Activated CD8-positive, alpha-beta memory T cell treated with anti-CD3 and anti-CD28 coated beads for 4 hours (primary cell): Measurements from ENCODE around the gene SLU7.

Source experiments
- DNase-seq, 2 donors: peaks; one replicate each; pipeline ENCODE4 v3.0.0-alpha.2; 2020; ENCODE audit warnings: low read depth in 2 of 2

SLU7 gene

DNA sequence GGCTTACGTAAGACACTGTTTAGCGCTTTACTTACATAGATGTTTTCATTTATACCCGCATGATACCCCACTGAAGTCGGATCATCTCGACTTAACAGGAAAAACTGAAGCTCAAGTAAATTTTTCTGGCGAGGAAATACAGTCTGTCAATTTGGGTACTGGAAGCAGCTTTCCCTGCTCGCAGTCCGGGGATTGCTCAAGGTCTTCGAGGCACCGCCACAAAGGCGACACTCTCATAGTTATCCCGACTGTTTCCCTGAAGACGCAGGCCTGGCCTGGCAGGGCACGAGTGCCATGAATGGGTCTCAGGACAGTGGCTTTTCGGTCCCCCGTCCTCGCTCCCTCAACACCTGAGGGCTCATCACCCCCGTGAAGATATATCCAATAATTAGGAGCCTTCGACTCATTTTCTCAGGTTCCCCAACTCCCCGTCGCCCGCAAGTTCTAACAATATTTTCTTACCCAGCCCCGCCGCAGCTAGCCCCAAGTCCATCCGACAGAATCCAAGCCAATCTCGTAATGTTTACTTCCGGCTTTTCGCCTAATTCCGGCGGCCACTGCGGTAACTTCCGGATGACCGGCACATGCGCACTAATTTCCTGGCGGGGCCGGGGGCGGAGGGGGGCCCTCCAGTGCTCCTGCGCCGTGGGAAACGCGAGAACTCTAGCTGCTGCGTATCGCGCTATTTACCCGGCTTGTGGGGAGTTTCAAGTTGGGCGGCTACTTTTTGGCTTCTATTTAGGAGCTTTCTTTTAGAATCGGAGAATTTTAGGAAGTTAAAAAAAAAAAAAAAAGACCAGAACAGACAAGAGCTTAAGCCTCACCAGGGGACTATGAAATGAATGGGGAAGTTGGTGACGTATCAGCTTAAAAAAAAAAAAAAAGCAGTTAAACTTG is at the start of gene SLU7:
Gene SLU7, minus strand, starts transcription at position 521 of the 897 bp plus-strand sequence. CDS start 3,787 bp downstream, outside the sequence.
- DNase-seq, result peak; percentile 88

DNA sequence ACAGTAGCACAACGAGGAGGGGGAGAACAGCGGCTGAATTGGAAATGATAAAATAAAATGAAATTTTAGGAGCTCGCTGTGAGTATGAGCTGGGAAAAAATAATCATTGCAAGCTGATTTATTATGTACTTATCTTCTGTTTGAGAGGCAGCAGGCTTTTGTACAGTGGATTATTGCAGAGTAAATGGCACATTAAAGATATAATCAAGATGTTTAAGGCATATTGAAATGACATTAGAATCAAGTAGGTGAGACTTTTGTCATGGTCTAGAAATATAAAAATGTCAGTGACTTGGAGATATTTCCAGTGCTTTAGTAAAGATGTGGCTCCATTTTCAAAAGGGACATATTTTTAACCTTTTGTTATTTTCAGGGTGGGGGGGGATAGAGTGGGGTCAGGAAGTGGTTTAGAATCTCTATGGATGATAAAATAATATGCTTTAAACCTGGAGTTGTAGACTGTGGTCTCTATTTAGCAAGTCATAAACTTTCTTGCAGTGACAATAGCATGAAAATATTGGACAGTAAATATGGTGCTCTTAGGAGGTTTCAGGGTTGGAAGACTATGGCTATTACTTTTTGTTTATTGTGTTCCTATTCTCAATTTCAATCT is 49.6 kb upstream of the SLU7 start:
- DNase-seq, result no peak

DNA sequence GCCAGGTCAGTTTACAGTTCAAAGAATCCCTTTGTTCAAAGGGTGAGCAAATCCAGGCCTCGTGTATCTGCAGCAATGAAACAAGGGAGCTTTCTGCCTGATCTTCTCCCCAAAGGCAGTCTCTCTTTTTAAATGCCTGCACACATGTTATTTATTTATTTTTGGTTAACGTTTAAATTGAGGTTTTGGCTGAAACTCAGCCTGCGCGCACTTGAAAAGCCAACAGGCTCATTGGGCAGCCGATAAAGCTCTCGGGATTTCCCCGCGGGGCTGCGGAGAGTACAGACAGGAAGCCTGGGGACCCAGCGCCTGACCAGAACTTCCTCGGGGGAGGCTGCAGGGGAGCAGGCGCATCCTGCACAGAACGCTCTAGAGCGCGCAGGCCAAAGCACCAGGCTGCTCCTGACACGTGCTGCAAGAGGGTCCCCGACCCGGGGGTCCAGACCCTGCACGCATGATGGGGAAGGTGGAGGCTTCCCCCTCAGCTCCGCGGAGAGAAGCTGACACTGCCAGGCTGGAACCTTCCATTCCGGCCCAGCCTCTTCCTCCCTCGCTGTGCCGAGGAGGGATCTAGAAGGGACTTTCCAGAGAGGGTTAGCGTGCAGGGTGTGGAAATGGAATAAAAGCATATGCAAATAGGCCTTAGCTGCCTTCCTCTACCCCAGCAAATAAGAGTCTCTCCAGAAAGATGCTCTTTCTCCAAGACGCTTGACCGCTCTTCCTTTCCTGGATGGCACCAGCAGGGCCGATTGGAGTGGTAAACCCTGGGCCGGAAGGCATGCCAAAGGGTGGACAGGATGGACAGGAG is 48.9 kb upstream of the SLU7 start:
- peak; percentile 56 to 66 for DNase-seq

DNA sequence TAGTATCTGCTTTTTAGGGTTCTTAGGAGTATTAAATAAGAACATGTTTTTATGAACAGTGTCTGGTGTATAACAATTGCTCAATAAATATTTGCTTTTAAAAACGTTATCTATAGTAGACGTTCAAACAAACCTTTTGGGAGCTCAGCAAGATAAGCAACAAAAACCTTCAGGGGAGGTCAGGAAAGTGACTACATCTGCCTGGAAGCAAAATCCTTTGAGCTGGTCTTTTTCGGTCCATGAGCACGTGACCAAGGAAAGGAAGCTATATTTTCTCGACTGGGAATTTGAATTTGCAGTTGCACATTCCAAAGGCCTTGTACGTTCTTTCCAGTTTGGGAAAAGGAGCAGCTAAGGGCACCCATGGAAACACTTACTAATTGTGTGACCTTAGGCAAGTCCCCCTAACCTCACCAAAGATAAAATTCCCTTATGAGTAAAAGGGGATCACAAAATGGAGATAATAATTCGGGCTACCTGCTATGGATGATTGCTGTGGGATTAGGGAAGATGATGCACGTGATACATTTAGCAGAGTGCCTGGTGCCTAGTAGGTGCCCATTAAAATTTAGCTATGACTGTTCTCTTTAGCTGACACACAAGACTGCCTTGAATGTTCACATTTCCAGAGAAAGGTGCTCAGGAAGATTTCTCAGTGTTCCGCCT is 48.1 kb upstream of the SLU7 start:
- DNase-seq, result no peak

DNA sequence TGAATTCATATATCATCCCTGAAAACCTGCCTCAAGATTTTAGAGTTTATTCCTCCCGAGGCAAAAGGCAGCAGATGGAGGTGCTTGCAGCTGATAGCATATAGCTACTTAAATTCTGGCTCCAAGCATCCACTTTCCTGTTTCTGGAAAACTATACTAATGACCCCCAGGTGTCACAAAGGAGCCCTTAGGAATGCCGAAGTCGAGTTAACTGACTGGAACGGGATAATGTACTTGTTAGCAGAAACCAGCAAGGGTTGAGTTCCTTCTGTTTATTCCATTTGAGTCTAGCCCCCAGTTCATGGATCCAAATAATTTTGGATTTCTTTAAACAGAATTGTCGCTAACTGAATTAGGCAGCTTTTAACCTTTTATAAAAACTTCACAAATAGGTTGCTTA is 47.2 kb upstream of the SLU7 start:
- DNase-seq, result no peak

DNA sequence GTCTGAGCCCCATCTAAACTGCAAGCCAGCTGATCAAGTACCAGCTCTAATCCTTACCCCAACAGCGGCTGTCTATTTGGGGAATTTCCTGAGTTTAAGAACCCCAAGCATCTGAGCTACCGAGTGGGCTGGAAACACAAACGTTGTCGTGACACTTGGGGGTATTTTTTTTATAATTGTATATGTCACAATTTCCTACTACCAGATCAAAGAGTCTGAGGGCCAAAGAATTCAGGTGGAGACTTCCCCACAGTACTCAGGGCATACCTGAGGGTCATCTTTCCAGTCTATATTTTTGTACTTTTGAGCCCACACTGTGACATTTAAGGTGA is 45.6 kb upstream of the SLU7 start:
- DNase-seq, result no peak

DNA sequence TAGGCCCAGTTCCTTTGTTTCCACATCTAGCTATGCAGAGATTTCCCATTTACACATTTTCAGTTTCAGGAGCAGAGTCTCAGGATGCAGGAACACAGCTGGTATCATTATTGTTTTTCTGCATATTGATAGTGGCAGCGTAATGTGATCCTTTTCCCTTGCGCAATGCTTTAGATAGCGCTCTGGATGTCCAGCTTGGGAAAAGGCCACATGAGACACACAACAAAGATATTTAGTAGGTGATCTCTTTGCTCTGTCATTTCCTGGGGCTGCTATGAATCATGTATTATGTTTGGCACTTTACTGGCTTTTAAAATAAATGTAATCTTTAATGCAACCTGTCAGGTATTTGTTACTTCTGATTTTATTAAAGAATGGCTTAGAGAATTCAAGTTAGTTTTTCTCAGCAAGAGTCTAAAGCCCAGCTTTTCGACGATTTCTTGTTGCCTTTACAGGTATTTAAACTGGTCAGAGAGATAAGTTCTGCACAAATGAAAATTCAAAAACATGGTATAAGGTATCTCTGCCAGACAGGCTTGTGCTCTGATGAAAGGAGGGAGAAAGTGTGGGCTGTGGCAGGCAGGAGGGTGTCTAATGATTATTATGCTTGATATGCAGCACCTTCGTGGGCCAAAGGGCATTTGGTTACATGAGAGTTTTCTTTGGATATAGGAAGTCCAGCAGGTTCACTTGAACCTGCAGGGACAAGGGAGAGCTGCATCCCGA is 45.0 kb upstream of the SLU7 start:
- DNase-seq, result no peak

DNA sequence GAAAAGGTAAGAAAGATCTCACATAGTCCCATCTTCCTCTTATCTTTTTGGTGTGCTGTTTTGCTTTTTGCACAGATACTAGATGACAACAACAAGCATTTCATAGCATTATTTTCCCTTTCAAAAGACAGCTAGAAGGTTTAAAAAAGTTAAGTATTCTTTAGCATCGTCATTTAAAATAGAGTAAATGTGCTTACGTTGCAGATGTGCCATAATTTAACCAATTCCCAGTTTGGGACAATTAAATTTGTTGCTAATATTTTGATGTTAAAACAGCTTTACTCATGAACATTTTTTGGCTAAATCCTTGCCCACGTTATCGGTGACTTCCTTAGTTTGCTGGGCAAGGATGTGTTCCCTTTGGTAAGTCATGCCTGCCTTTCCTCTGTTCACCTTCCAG is 44.3 kb upstream of the SLU7 start:
- DNase-seq, result no peak

DNA sequence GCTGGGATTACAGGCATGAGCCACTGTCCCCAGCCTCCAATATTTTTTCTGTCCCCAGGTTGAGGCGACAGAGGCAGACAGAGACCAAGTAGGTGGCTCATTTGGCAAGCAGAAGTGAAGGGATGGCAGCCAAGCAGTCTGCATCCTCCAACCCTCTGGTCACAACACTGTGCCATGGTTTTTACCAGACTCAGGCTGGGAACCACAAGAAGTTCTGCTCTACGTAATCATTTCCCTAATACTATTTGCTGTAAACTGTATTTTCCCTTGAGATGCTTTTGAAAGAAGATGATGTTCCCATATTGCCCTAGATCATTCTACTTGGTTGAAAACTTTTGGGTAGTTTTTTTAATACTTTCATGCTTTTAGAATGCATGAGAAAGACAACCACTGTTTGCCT is 43.3 kb upstream of the SLU7 start:
- no peak for DNase-seq

DNA sequence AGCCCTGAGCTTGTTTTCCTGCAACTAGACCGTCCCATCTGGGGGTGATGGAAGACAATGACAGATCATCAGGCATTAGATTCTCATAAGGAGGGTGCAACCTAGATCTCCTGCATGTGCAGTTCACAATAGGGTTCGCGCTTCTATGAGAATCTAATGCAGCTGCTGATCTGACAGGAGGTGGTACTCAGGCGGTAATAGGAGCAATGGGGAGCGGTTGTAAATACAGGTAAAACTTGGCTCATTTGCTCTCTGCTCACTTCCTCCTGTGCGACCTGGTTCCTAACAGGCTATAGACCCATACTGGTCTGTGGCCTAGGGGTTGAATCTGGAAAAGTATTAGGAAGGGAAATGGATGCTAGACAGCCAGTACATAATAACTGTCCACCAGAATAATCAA is 42.5 kb upstream of the SLU7 start:
- no peak for DNase-seq

DNA sequence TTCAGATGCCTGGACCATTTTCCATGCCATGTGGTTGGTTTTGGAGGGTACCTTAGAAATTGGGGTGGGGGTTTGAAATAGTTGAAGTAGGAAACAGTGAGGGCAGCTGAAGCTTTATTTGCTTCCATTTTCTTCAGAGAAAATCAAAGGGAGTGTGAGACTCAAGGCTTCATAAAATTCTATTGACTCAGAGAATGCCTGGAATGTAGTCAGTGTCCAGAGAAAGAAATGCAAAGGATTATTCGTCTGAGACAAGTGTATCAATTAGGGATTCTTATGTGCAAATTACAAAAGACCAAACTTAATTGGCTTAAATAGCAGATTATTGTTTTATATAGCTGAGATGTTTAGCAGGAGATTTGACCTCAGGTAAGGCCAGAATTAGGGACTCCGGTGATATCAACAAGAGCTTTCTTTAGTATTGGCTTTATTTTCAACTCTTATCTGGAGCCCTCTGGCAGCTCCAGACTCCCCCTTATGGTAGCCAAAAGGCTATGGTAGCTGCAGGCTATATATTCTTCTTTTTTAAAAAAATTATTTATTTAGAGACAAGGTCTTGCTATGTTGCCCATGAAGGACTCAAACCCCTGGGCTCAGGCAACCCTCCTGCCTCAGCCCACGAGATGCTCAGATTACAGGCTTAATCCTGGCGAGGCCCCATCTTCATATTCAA is 41.6 kb upstream of the SLU7 start:
- no peak for DNase-seq

DNA sequence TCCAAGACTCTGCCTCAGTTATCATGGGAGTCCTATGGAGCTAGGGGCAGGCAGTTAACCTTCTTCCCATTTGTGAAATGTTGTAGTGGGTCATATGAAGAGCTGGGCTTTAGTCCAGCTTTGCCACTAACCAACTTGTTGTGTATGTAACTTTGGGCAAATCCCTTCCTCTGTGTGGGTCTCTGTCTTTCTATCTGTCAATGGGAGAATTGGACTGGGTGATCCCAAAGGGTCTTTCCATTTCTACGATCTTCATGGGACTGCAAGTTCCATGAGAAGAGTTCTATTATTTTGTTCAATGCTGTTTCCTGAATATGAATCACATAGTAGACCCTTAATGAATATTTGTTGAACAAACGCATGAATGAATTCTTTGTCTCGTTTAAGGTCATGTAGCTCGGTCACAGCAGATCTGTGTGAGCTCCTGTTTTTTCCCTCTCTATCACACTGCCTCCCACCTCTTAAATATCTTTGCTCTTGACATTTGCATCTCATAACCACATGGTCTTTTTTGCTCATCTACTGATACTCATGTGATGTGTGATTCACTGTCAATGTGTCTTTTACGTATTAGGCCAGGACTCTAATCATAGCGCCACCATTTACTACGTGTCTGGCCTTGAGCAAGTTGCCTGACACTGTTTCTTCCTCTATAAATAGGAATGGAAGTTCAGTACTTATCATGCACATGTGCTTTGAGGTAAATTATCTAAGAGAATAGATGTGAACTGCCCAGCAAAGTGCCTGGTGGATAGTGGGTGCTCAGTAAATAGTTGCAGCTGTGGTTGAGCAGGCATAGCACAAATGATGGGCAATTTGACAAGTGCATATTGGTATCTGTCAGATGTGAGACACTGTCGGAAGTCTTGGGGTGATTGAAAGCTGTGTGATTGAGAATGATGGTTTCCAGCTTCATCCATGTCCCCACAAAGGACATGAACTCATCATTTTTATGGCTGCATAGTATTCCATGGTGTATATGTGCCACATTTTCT is 40.2 kb upstream of the SLU7 start:
- no peak for DNase-seq

DNA sequence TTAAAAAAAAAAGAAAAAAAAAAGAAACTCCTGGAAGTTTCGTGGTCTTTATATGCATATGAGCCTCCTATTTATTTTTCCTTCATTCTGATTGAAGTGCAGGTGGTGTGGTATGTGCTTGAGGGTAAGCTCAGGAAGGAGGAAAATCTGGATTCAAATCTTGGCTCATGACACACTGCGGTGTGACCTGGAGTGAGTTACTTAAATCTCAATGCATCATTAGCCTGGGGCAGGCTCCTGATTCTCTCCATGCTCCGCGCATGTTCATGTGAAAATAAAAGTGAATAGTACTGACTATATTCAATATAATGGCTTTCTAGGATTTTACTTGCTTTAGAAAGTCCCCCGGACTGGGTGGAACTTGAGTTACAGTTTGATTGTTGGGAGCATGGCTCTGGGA is 38.4 kb upstream of the SLU7 start:
- no peak for DNase-seq

DNA sequence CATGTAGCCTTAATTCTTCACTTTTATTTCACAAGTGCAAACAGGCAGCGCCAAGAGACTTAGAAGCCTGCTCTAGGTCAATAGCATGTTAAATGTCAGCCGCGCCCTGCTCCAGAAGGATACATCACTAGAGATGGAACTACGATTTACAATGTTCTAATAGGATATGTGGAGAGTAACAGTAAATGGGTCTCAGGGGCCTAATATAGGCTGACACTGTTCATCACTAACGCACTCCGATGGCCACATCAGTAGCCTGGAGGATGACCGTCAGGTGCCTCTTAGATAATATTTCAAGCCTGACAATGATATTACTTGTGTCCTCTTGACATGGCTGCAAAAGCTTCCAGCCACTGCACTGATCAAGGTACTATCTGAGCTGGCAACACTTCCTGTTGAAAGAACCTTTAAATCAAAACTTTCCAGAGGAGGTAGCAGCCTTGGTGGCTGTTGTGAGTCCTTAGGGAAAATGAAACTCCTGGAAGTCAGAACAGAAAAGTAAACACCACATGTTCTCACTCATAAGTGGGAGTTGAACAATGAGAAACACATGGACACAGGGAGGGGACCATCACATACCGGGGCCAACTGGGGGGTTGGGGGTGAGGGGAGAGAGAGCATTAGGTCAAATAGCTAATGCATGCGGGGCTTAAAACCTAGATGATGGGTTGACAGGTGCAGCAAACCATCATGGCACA is 37.7 kb upstream of the SLU7 start:
- no peak for DNase-seq

DNA sequence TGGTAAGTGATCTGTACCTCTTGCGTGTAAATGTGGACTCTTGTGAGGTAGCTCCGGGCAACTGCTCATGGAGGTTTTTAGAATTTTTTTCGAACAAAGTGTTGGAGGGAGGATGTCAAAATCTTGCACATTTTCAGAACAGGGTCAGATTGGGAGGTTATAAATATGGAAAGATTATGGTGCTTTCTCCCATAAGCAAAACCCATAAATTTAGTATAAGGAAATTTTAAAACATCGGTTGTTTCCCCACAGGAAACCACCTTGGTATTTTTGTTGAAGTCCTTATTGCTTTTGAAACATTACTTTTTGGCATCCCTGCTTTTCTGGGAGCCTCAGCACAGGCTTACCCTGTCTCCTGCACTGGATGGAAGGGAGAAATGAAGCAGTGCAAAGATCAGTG is 36.7 kb upstream of the SLU7 start:
- no peak for DNase-seq

DNA sequence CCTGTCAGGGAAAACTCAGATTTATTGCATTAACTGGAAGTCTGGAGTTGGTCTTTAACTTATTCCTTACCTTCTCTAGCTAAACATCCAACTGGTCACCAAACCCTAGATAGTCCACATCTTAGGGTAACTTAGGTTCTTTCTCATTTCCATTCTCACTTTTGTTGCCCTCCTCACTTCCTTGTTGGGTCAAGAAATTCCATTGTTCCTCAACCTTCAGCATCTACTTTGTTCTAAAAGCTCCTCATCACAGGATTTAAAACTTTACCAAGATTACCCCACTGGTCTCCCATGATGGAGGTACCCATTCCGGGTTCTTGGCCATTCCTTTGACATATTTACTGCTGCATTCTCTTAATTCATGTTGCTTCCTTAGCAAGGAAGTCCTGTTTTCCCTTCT is 34.9 kb upstream of the SLU7 start:
- DNase-seq, result no peak

DNA sequence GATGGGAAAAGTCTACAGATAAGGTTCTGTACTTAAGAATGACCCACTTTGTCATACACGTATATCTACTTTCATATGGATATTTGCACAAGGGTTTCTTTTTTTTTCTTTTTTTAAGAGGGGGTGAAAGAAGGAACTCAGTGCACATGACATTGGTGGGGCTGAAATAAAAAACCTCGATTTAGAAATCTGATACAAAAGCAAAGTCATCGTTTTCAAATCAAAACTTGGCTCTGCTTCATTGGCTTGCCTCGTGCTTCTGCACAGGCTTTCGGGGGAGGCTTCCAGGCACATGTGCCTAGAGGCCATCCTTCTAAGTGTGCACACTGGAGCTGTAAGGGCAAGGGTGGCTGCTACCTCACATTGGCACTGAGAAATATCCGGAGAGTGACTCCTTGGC is 33.9 kb upstream of the SLU7 start:
- DNase-seq, result no peak

DNA sequence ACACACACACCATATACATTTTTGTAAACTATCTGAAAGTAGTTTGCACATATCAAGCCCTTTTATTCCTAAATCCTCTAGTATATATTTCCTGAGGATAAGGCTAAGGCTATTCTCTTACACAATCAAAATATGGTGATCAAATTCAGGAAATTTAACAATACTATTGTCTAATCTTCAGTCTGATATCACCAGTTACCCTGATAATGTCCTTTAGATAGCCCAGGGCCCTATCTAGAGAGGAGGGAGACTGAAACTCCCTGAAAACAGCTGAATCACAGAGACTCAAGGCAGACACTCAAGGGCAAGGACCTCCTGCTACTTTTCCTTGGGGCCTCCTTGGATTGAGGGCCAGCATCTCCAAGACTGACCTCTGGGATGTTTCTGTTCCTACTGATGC is 33.2 kb upstream of the SLU7 start:
- no peak for DNase-seq

DNA sequence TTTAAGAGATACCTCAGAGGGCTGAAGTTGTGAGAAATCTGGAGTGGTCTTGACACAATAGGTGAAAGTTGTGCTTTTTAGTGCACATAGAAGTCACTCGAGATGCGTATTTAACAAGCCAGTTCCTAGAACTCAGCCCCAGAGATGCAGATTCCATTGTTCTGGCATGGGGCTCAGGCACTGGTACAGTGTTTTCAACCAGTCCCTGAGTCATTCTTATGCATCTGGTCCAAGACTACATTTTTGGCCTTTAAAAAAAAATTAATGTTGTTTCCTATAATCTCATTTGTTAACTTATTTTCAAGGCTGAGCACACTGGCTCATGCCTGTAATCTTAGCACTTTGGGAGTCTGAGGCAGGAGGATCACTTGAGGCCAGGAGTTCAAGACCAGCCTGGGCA is 32.4 kb upstream of the SLU7 start:
- no peak for DNase-seq
